Upper lobe of left lung (tissue), 6 donors: ENCODE results near the gene PGGT1B. TPM values are rescaled to one million over a fixed set of nuclear protein-coding genes. Genes with fewer than 3 reads are reported as not detected.

ENCODE experiments used
- ATAC-seq, 2 donors: fragments of 200-7000 bp; cut with Tn5 transposase; one replicate each; pipeline ENCODE4 v1.9.1; 2022; ENCODE audit warnings: mild to moderate bottlenecking in 2 of 2, moderate library complexity in 2 of 2; ENCODE audit not compliant: low FRiP score in 2 of 2
- DNase-seq, 2 donors: peaks; one replicate each; pipeline ENCODE4 v3.0.0-alpha.2; 2019 to 2020
- H3K27ac ChIP-seq, 4 donors: fragments of 200-600 bp; sonication (generic); one replicate each; pipeline ENCODE4 v1.5.1; 2016 to 2019
- H3K27me3 ChIP-seq, 4 donors: fragments of 200-600 bp; sonication (generic); one replicate each; pipeline ENCODE4 v1.5.1; 2017 to 2019
- H3K36me3 ChIP-seq, 4 donors: fragments of 200-600 bp; sonication (generic); one replicate each; pipeline ENCODE4 v1.5.1; 2016 to 2019
- H3K4me1 ChIP-seq, 4 donors: fragments of 200-600 bp; sonication (generic); one replicate each; pipeline ENCODE4 v1.5.1; 2018 to 2019
- H3K4me3 ChIP-seq, 4 donors: fragments of 200-600 bp; sonication (generic); one replicate each; pipeline ENCODE4 v1.5.1; 2017 to 2019; ENCODE audit warnings: mild to moderate bottlenecking in 2 of 4, moderate library complexity in 1 of 4
- H3K9me3 ChIP-seq, 4 donors: fragments of 200-600 bp; sonication (generic); one replicate each; pipeline ENCODE4 v1.5.1; 2018 to 2019
- EP300 ChIP-seq, 4 donors: sonication (generic); formaldehyde crosslinking; IDR thresholded peaks; one replicate each; pipeline ENCODE4 v1.5.1; 2017; ENCODE audit warnings: antibody characterized with exemption in 4 of 4, control low read depth in 2 of 4
- POLR2A ChIP-seq, 4 donors: fragments of 450-650 bp; IDR thresholded peaks; one replicate each; pipeline ENCODE4 v1.5.1; 2016 to 2017; ENCODE audit warnings: antibody characterized with exemption in 4 of 4, mild to moderate bottlenecking in 2 of 4
- POLR2AphosphoS5 ChIP-seq, 2 donors: sonication (generic); formaldehyde crosslinking; IDR thresholded peaks; one replicate each; pipeline ENCODE4 v1.5.1; 2017; ENCODE audit warnings: antibody characterized with exemption in 2 of 2
- WGBS, 2 donors: methylation state at CpG; one replicate each; pipeline ENCODE4 v1.1.5; 2017 to 2018; 5-methylcytosine and 5-hydroxymethylcytosine counted together
- small RNA-seq, 4 donors: library from RNA; depleted of rRNA; stranded (forward); fragments of <200 nt; gene quantifications; one replicate each; pipeline ENCODE3, GENCODE V24; 2016
- total RNA-seq, 6 donors: library from RNA; depleted of rRNA in 4 of 6; stranded (reverse); fragments of >200 nt in 4 of 6; gene quantifications; one replicate each; pipeline versions ENCODE4 v1.1.0 to v1.2.1, GENCODE V29; 2016 to 2021
- TF ChIP-seq, protein P1 (sequence below), 6 experiments: fragments of 450-650 bp in 4 of 6; fragments of 200-600 bp in 2 of 6; sonication (generic) in 2 of 6; IDR thresholded peaks; one replicate each; pipeline ENCODE4 v1.5.1; 2016 to 2019; ENCODE audit warnings: antibody characterized with exemption in 6 of 6
- donor health status: DM: no; HTN: no; CAD: no; lungs with moderate emphysema.
- donor health status: DM: no; HTN: yes; CAD: no; lungs with severe emphysema.

The PGGT1B gene
- total RNA-seq, 6 donors from 2014 or later = 3.9 to 48.2 (median 22.5) TPM

DNA sequence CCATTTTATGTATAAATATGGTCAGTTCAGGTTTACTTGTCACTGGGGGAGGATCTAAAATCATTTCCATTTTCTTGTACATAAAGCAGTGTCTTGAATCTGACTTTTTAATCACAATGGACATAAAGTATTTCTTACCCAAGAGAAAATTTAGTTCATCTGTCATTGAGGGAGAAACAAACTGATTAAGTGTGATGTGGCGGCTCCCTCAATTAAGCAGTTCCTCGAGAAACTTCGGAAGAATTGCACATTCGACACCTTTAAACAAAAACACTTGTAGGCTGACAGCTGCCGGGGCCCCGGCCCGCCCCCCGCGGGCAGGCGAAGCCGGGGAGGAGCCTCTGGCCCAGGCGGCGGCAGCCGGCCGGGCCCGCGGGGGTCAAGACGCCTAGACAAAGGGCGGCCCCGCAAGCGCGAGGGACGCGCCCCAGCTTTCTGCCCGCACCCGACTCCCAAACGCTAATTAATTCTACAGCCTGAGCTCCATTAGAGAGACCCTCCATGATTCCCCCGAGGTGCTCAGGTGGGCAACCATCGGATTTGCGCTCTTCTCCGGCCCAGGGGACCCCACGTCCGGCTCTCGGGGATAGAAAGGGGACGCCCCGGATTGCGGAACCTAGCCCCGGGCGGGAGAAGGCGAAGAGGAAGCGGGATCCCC, 93.7 kb downstream of the PGGT1B start:
- H3K27me3 ChIP-seq = peaks cover 0 to 14% (median 5%) of the 10 kb centered on the region in 4 donors

DNA sequence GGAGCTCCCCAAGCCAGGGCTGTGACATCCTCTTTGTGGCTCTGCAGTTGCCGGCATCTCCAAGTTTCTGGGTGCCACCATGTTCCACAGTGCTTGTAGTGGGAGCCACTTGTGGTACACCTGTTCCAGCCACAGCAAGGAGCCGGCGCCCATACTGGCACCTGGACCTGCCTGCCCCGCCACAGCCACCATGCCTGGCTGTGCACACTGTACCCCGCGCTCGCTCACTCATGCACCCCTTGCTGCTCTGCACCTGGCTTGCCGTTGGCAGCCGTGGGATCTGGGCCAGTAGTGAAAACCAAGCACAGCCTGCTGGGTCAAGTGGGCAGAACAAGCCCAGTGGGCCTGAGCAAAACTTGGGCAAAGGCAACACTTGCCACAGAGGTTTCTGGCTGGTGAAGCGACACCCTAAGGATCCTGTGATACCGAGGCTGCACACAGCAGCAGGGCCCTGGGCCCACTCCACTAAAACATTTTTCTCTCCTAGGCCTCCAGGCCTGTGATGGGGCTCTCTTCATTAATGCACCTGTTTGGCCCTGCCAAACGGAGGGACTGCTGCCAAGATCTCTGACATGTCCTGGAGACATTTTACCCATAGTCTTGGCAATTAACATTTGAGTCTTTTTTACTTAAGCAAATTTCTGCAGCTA, 95.8 kb downstream of the PGGT1B start:
- no peak overlapping the region for H3K27ac ChIP-seq
- peaks cover 0 to 14% (median 3%) of the 10 kb centered on the region in 4 donors for H3K27me3 ChIP-seq
- 86 to 96% methylated on average over 1 to 10 of the region's 12 CpGs for WGBS, 2 donors
- peak in 1 of 2 donors; percentile 72 for DNase-seq
- no peak for ATAC-seq
- no peaks in the 10 kb centered on the region for H3K9me3 ChIP-seq
- H3K4me3 ChIP-seq = no peak overlapping the region
- H3K36me3 ChIP-seq = no peaks in the 10 kb centered on the region
- H3K4me1 ChIP-seq = peaks cover 15 to 25% (median 19%) of the 10 kb centered on the region in 4 donors
- TF ChIP-seq POLR2A (IDR thresholded peaks at IDR 0.05) (no peak), POLR2AphosphoS5 (IDR thresholded peaks at IDR 0.05) (no peak), EP300 (IDR thresholded peaks at IDR 0.05) (no peak)
- TF ChIP-seq, protein P1, sequence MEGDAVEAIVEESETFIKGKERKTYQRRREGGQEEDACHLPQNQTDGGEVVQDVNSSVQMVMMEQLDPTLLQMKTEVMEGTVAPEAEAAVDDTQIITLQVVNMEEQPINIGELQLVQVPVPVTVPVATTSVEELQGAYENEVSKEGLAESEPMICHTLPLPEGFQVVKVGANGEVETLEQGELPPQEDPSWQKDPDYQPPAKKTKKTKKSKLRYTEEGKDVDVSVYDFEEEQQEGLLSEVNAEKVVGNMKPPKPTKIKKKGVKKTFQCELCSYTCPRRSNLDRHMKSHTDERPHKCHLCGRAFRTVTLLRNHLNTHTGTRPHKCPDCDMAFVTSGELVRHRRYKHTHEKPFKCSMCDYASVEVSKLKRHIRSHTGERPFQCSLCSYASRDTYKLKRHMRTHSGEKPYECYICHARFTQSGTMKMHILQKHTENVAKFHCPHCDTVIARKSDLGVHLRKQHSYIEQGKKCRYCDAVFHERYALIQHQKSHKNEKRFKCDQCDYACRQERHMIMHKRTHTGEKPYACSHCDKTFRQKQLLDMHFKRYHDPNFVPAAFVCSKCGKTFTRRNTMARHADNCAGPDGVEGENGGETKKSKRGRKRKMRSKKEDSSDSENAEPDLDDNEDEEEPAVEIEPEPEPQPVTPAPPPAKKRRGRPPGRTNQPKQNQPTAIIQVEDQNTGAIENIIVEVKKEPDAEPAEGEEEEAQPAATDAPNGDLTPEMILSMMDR (IDR thresholded peaks at IDR 0.05) = no peak

More for the DNA sequence above, 93.7 kb downstream of the PGGT1B start:
- Histone ChIP-seq H3K27ac (peak overlapping the region in 3 of 4 donors; percentile 9 to 77 (median 46)), H3K36me3 (no peaks in the 10 kb centered on the region), H3K4me1 (peaks cover 15 to 25% (median 19%) of the 10 kb centered on the region in 4 donors), H3K4me3 (peak overlapping the region; percentile 52 to 91 (median 70)), H3K9me3 (no peaks in the 10 kb centered on the region)
- TF ChIP-seq POLR2A (IDR thresholded peaks at IDR 0.05) = no peak
- TF ChIP-seq, protein P1 (IDR thresholded peaks at IDR 0.05) = no peak
- no peak for TF ChIP-seq EP300 (IDR thresholded peaks at IDR 0.05)
- TF ChIP-seq POLR2AphosphoS5 (IDR thresholded peaks at IDR 0.05) = no peak
- peak in 1 of 2 donors; percentile 67 for ATAC-seq
- WGBS, 2 donors = 4 to 15% methylated on average over 4 to 23 of the region's 41 CpGs
- DNase-seq = peak; percentile 50 to 91

DNA sequence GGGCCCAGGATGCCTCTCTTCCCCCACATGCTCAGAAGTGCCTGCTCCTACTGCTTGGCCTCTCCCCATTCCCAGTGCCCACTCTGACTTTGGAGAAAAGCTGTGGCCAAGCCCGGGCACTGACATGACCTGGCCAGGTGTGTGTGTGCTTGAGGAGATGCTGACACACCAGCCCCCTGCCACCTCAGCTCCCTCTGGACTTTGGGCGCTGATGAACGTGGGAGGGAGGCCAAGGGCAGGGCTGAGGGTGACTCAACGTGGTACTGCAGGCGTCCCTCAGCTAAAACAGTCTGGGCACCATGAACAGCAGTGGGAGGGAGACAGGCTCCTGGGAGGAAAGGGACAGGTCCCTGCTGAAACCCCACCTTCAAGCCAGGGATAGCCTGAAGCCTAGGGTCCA, 96.9 kb downstream of the PGGT1B start:
- Histone ChIP-seq H3K4me3 (no peak overlapping the region), H3K9me3 (no peaks in the 10 kb centered on the region), H3K27ac (no peak overlapping the region), H3K4me1 (peaks cover 11 to 19% (median 17%) of the 10 kb centered on the region in 4 donors), H3K36me3 (no peaks in the 10 kb centered on the region), H3K27me3 (peaks cover 0 to 14% (median 2%) of the 10 kb centered on the region in 4 donors)
- 87 to 98% methylated on average over 5 of the region's 5 CpGs for WGBS, 2 donors
- DNase-seq = no peak
- TF ChIP-seq, protein P1 (IDR thresholded peaks at IDR 0.05) = no peak
- no peak for TF ChIP-seq POLR2A (IDR thresholded peaks at IDR 0.05)
- TF ChIP-seq POLR2AphosphoS5 (IDR thresholded peaks at IDR 0.05) = no peak
- TF ChIP-seq EP300 (IDR thresholded peaks at IDR 0.05) = no peak
- ATAC-seq = no peak

DNA sequence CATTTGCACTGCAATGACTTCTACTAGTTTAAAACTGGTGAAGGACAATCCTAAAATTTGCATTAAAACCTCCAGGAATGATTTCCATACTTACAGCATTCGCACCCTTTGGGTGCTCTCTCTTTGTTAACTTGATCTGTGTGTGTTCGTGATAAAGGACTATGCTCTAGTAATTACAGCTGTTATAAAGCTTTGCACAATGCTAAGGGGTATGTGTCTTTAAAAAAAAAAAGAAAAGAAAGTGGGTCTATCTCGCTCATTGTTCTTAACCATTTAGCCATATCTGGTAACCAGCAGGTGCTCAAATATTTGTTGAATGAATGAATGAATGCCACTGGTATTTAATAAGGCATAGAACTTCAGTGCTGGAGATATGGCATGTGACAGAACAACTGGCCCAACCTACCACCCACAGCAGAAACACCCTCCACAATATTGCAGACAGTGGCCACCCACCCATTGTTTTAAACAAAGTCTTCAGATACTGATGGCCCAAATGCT, 101.7 kb downstream of the PGGT1B start:
- H3K36me3 ChIP-seq = no peaks in the 10 kb centered on the region
- WGBS, 2 donors = 90 to 92% methylated on average over 3 of the region's 3 CpGs
- ATAC-seq (no peak), DNase-seq (no peak)
- no peaks in the 10 kb centered on the region for H3K27me3 ChIP-seq
- no peaks in the 10 kb centered on the region for H3K9me3 ChIP-seq
- no peak overlapping the region for H3K27ac ChIP-seq
- no peak overlapping the region for H3K4me3 ChIP-seq
- no peak for TF ChIP-seq POLR2AphosphoS5 (IDR thresholded peaks at IDR 0.05)
- TF ChIP-seq, protein P1 (IDR thresholded peaks at IDR 0.05) = no peak
- TF ChIP-seq POLR2A (IDR thresholded peaks at IDR 0.05) = no peak
- no peak for TF ChIP-seq EP300 (IDR thresholded peaks at IDR 0.05)
- no peaks in the 10 kb centered on the region for H3K4me1 ChIP-seq

Small RNAs within 50 kb of the gene (small RNA-seq; reads per million reads assigned to genes)
- gene HMGN1P15 = 0 reads per million in 4 donors

Other genes starting within 250 kb of the PGGT1B start
- 1 to 10 TPM in 4 of 6 donors, under 1 TPM in 2; under 0.01 to 7.3 (median 2.9) TPM for gene TRIM36, start 93.0 kb downstream of the PGGT1B start, total RNA-seq
- 10 to 100 TPM in 2 of 6 donors, 1 to 10 TPM in 4; 1.8 to 32.7 (median 8.0) TPM for gene CCDC112, start 33.8 kb upstream of the PGGT1B start, total RNA-seq